OCI-LY3 (cell line): ENCODE results near the gene RHOT1.
"Not testable (repeated sequence)": the region's sequence is repeated elsewhere in the genome, so short reads cannot be mapped to it uniquely, and the experiment has no call there.

ENCODE experiments used
- H2AFZ ChIP-seq: fragments of 200-600, 300-600 bp; shearing (Covaris generic); 2 replicates; pipeline ENCODE4 v1.6.0; 2014; ENCODE audit warnings: antibody characterized with exemption, low read depth, low read length
- H3K27ac ChIP-seq: fragments of 200-600, 300-600 bp; sonication (generic); 2 replicates; pipeline ENCODE4 v1.5.1; 2014; ENCODE audit warnings: mild to moderate bottlenecking, low read length, moderate library complexity, mixed read lengths
- H3K27me3 ChIP-seq: fragments of 200-600, 300-600 bp; sonication (generic); 2 replicates; pipeline ENCODE4 v1.6.1; 2014; ENCODE audit warnings: low read depth, low read length, mixed read lengths
- H3K36me3 ChIP-seq: fragments of 200-600, 300-600 bp; sonication (generic); replicated peaks from 2 replicates; pipeline ENCODE3; 2014; ENCODE audit warnings: low read depth, low read length, mixed read lengths
- H3K4me1 ChIP-seq: fragments of 300-600, 200-600 bp; sonication (generic); 2 replicates; pipeline ENCODE4 v1.6.1; 2014; ENCODE audit warnings: low read length, mixed read lengths
- H3K4me2 ChIP-seq: fragments of 200-600, 300-600 bp; sonication (generic); 2 replicates; pipeline ENCODE4 v1.6.1; 2014; ENCODE audit warnings: low read length, mixed read lengths
- H3K4me3 ChIP-seq: fragments of 300-600, 200-600 bp; sonication (generic); 2 replicates; pipeline ENCODE4 v1.5.1; 2014; ENCODE audit warnings: antibody characterized with exemption, mild to moderate bottlenecking, low read length, moderate library complexity
- H3K79me2 ChIP-seq: fragments of 300-600, 200-600 bp; shearing (Covaris generic); 2 replicates; pipeline ENCODE4 v1.6.1; 2014; ENCODE audit warnings: mild to moderate bottlenecking, low read length, mixed read lengths
- H3K9ac ChIP-seq: fragments of 300-600, 200-600 bp; shearing (Covaris generic); 2 replicates; pipeline ENCODE4 v1.6.0; 2014; ENCODE audit warnings: mild to moderate bottlenecking, low read length, moderate library complexity
- H3K9me3 ChIP-seq: fragments of 200-600, 300-600 bp; shearing (Covaris generic); 2 replicates; pipeline ENCODE4 v1.6.1; 2014; ENCODE audit warnings: low read length, mixed read lengths; ENCODE audit not compliant: insufficient read depth
- H4K20me1 ChIP-seq: fragments of 200-600, 300-600 bp; sonication (generic); 2 replicates; pipeline ENCODE4 v1.6.1; 2016; ENCODE audit warnings: low read length, mixed read lengths; ENCODE audit not compliant: insufficient read depth
- EZH2phosphoT487 ChIP-seq: fragments of 200-600 bp; shearing (Covaris generic); IDR thresholded peaks from 2 replicates; pipeline ENCODE4 v1.6.1; 2018; ENCODE audit warnings: antibody characterized with exemption, mixed run types, low read depth
- TF ChIP-seq, protein P1 (sequence below): fragments of 200-600, 300-600 bp; sonication (generic); IDR thresholded peaks from 2 replicates; pipeline ENCODE4 v1.5.1; 2014; ENCODE audit warnings: antibody characterized with exemption, low read length, low read depth

Gene RHOT1

DNA sequence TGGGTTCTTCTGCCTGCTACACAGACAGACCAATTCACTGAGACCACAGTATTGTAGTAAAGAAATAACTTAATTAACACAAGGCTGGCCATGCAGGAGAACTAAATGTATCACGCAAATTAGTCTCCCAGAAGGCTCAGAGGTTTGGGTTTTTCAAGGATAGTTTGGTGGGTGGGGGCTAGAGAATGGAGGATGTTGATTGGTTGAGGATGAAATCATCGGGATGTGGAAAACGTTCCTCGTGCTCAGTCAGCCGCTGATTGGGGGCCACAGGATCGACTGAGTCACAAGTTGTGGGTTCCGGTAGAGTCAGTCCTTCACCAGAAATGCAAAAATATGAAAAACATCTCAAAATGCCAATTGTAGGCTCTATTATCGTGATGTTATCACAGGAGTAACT, 18.7 kb downstream of the RHOT1 start:
- Histone ChIP-seq H3K9me3 (no peaks in the 10 kb centered on the region), H4K20me1 (no peaks in the 10 kb centered on the region), H3K9ac (no peak overlapping the region), H3K27me3 (no peaks in the 10 kb centered on the region), H3K36me3 (peaks cover 9% of the 10 kb centered on the region), H3K27ac (no peak overlapping the region), H3K79me2 (no peaks in the 10 kb centered on the region), H3K4me1 (no peaks in the 10 kb centered on the region), H3K4me3 (no peak overlapping the region), H3K4me2 (no peak overlapping the region), H2AFZ (no peak overlapping the region)
- no peak for TF ChIP-seq EZH2phosphoT487
- TF ChIP-seq, protein P1, sequence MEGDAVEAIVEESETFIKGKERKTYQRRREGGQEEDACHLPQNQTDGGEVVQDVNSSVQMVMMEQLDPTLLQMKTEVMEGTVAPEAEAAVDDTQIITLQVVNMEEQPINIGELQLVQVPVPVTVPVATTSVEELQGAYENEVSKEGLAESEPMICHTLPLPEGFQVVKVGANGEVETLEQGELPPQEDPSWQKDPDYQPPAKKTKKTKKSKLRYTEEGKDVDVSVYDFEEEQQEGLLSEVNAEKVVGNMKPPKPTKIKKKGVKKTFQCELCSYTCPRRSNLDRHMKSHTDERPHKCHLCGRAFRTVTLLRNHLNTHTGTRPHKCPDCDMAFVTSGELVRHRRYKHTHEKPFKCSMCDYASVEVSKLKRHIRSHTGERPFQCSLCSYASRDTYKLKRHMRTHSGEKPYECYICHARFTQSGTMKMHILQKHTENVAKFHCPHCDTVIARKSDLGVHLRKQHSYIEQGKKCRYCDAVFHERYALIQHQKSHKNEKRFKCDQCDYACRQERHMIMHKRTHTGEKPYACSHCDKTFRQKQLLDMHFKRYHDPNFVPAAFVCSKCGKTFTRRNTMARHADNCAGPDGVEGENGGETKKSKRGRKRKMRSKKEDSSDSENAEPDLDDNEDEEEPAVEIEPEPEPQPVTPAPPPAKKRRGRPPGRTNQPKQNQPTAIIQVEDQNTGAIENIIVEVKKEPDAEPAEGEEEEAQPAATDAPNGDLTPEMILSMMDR, result no peak

DNA sequence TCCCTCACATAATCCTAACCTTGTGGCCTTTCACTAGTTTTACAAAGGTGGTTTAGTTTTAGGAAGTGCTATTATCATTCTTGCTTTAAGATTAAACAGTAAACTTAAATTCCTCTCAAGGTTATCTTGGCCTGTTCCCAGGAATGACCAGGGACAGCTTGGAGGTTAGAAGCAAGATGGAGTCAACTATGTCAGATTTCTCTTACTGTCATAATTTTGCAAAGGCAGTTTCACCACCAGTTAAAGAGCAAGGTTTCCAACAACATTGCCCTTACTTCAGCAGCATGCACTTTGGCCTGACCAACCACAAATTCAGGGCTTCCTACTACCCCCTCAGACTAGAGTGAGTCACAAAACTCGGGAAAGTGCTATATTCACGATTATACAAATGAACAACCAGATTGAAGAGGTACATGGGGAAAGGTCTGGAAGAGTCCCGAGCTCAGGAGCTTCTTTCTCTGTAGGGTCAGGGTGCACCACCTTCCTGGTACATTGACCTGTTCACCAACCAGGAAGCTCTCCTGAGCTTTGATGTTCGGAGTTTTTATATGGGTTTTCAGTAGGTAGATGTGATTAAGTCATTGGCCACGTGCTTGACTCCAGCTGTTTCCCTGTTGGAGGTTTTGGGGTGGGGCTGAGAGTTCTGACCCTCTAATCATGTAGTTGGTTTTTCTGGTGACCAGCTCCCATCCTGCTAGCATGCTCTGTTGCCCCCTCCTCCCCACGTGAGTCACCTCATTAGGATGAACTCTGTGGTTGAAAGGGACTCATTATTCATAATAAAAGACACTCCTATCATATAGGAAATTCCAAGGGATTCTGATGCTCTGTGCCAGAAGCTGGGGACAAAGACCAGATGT, 19.4 kb downstream of the RHOT1 start:
- TF ChIP-seq, protein P1, result no peak
- no peak for TF ChIP-seq EZH2phosphoT487
- Histone ChIP-seq H3K4me3 (no peak overlapping the region), H3K27me3 (no peaks in the 10 kb centered on the region), H3K36me3 (peaks cover 13% of the 10 kb centered on the region), H3K27ac (no peak overlapping the region), H3K4me2 (no peak overlapping the region), H2AFZ (no peak overlapping the region), H4K20me1 (no peaks in the 10 kb centered on the region), H3K9ac (no peak overlapping the region), H3K9me3 (peaks cover 5% of the 10 kb centered on the region; the same call in 1 of the 2 replicates), H3K79me2 (no peaks in the 10 kb centered on the region), H3K4me1 (no peaks in the 10 kb centered on the region)

DNA sequence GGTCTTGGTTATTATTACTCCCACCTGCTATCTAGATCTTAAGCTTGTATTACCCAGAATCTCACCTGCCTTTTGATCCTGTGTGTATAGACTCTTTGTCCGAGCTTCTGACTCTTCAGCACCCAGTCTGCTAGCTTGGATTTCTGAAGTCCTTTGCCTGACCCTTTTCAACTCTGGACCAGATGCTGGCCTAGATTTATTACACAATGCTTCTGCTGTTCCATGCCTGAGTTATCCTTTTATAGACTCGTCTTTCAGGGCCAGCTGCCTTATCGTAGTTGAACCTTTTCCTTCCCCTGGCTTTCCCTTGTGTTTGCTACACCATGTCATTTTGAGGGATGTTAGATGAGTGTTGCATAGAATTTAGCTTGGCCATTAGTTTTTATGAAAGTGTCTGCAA, 32.6 kb downstream of the RHOT1 start:
- Histone ChIP-seq H3K9me3 (no peaks in the 10 kb centered on the region), H3K36me3 (peaks cover 18% of the 10 kb centered on the region), H3K4me3 (no peak overlapping the region), H3K27me3 (no peaks in the 10 kb centered on the region), H2AFZ (no peak overlapping the region), H3K79me2 (no peaks in the 10 kb centered on the region), H3K4me2 (no peak overlapping the region), H3K27ac (no peak overlapping the region), H4K20me1 (no peaks in the 10 kb centered on the region), H3K9ac (no peak overlapping the region), H3K4me1 (no peaks in the 10 kb centered on the region)
- no peak for TF ChIP-seq EZH2phosphoT487
- TF ChIP-seq, protein P1, result no peak

DNA sequence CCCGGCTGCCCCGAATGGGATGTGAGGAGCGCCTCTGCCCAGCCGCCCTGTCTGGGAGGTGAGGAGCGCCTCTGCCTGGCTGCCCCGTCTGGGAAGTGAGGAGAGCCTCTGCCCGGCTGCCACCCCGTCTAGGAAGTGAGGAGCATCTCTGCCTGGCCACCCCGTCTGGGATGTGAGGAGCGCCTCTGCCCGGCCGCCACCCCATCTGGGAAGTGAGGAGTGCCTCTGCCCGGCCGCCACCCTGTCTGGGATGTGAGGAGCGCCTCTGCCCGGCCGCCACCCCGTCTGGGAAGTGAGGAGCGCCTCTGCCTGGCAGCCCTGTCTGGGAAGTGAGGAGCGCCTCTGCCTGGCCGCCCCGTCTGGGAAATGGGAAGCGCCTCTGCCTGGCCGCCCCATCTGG, 36.4 kb downstream of the RHOT1 start:
- not testable (repeated sequence) for H4K20me1 ChIP-seq, H3K4me3 ChIP-seq, H2AFZ ChIP-seq, H3K9me3 ChIP-seq, H3K4me1 ChIP-seq, H3K27ac ChIP-seq, H3K9ac ChIP-seq, H3K27me3 ChIP-seq, H3K79me2 ChIP-seq, H3K4me2 ChIP-seq
- peaks cover 31% of the 10 kb centered on the region for H3K36me3 ChIP-seq

DNA sequence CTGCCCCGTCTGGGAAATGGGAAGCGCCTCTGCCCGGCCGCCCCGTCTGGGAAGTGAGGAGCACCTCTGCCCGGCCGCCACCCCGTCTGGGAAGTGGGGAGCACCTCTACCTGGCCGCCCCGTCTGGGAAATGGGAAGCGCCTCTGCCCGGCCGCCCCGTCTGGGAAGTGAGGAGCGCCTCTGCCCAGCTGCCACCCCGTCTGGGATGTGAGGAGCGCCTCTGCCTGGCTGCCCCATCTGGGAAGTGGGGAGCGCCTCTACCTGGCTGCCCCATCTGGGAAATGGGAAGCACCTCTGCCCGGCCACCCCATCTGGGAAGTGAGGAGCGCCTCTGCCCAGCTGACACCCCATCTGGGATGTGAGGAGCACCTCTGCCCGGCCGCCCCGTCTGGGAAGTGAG, 36.8 kb downstream of the RHOT1 start:
- H3K9me3 ChIP-seq, H3K4me2 ChIP-seq, H3K27me3 ChIP-seq, H3K4me1 ChIP-seq, H3K79me2 ChIP-seq, H3K27ac ChIP-seq, H3K4me3 ChIP-seq, H4K20me1 ChIP-seq, H3K9ac ChIP-seq, H2AFZ ChIP-seq: not testable (repeated sequence)
- peaks cover 31% of the 10 kb centered on the region for H3K36me3 ChIP-seq

DNA sequence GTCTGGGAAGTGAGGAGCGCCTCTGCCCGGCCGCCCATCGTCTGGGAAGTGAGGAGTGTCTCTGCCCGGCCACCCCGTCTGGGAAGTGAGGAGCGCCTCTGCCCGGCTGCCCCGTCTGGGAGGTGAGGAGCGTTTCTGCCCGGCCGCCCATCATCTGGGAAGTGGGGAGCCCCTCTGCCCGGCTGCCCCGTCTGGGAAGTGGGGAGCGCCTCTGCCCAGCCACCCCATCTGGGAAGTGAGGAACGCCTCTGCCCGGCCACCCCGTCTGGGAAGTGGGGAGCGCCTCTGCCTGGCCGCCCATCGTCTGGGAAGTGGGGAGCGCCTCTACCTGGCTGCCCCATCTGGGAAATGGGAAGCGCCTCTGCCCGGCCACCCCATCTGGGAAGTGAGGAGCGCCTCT, 37.2 kb downstream of the RHOT1 start:
- H3K27me3 ChIP-seq, H4K20me1 ChIP-seq, H3K79me2 ChIP-seq, H2AFZ ChIP-seq, H3K4me1 ChIP-seq, H3K27ac ChIP-seq, H3K9ac ChIP-seq, H3K9me3 ChIP-seq, H3K4me2 ChIP-seq, H3K4me3 ChIP-seq: not testable (repeated sequence)
- H3K36me3 ChIP-seq, result peaks cover 31% of the 10 kb centered on the region

DNA sequence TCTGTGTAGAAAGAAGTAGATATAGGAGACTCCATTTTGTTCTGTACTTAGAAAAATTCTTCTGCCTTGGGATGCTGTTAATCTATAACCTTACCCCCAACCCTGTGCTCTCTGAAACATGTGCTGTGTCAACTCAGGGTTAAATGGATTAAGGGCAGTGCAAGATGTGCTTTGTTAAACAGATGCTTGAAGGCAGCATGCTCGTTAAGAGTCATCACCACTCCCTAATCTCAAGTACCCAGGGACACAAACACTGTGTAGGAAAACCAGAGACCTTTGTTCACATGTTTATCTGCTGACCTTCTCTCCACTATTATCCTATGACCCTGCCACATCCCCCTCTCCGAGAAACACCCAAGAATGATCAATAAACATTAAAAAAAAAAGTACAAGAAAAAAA, 38.0 kb downstream of the RHOT1 start:
- not testable (repeated sequence) for H3K4me2 ChIP-seq, H3K79me2 ChIP-seq, H4K20me1 ChIP-seq, H3K27me3 ChIP-seq, H3K4me3 ChIP-seq, H3K9me3 ChIP-seq, H2AFZ ChIP-seq, H3K9ac ChIP-seq, H3K4me1 ChIP-seq, H3K27ac ChIP-seq
- H3K36me3 ChIP-seq, result peaks cover 31% of the 10 kb centered on the region
